SW480 (cell line): ENCODE results near the gene MRFAP1.

ENCODE experiments used
- DNase-seq: peaks from one replicate; pipeline ENCODE4 v3.0.0-alpha.2; 2016; ENCODE audit warnings: low spot score

The MRFAP1 gene

GRCh38 chr4:6640292-6641163 is at the start of gene MRFAP1:
Gene MRFAP1 (plus strand): TSS chr4:6640685. CDS start chr4:6640863, 178 bp downstream.
- peak; percentile 92 for DNase-seq

GRCh38 chr4:6591313-6591712 is 49.2 kb upstream of the MRFAP1 start:
- DNase-seq: no peak

DNA sequence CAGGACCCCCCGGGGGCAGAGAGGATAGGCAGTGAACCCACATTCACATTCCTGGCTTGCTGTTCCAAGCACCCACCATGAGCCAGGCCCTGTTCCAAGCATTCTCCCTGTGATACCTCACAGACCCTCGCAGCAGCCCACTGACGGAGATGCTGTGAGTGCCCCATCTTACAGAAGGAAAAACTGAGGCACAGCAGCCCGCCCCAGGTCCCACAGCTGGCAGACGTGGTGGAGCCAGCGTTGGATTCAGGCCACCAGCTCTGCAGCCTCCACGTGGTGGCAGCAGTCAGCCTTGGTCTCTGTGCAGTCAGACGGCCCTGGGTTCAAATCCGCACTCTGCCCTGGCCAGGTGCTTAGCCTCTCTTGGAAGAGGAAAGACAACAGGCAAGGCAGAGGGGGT is 48.7 kb upstream of the MRFAP1 start:
- DNase-seq: no peak

DNA sequence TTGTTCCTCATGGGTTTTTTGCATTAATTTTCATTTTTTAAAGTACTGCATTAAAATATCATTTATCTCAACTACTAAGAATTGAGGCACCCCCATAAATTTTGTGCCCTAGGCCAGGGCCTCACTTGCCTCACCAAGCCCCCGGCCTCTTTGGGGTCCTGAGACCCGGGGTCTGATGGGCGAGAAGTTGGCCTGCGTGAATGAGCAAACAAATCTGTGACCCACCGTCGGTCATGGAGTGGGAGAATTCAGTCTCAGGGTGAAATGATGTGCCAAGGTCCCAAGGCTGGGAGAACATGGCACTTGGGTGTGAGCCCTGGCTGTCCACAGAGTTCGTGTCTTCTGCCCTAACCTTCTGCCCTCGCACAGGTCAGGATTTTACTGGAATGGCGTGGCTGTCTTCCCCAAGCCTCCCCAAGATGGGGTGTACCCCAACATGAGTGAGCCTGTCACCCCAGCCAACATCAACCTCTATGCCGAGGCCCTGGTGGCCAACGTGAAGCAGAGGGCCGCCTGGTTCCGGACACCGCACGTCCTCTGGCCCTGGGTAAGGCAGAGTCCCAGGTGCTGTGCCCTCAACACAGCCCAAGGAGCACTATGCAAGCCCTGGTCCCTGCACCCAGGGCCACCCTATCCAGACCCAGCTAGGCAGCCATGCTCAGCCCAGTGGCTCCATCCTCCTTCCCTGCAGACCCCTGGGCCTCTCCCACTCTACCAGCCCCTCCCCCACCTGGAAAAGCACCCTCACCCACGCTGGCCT is 47.5 kb upstream of the MRFAP1 start:
- no peak for DNase-seq

DNA sequence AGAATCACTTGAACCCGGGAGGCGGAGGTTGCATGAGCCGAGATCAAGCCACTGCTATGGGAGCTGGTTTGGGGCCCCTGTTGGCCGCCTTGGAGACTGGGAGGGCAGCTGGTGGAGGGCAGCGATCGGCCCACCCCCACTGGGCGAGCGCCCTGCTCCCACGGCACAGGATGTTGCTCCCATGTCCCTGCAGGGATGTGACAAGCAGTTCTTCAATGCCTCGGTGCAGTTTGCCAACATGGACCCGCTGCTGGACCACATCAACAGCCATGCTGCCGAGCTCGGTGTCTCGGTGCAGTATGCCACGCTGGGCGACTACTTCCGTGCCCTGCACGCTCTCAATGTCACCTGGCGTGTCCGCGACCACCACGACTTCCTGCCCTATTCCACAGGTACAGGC is 46.1 kb upstream of the MRFAP1 start:
- no peak for DNase-seq

GRCh38 chr4:6594826-6595355 is 45.6 kb upstream of the MRFAP1 start:
- DNase-seq: no peak

GRCh38 chr4:6595897-6596537 is 44.5 kb upstream of the MRFAP1 start:
- peak; percentile 60 for DNase-seq

- DNase-seq: no peak
Observed at GRCh38 chr4:6596948-6597347, 43.5 kb upstream of the MRFAP1 start.

DNA sequence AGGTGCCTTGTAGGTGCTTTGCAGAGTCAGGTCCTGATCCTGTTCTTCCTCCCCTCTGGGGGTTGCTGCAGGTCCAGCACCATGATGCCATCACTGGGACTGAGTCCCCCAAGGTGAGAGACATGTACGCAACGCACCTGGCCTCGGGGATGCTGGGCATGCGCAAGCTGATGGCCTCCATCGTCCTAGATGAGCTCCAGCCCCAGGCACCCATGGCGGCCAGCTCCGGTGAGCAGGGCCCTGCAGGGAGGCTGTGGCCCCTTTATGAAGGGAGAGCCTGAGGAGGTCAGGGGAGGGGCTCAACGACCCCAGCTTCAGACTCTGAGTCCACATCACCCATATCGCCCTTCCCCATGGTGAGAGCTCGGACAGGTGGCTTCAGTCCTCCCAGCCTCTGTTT is 42.4 kb upstream of the MRFAP1 start:
- no peak for DNase-seq

DNA sequence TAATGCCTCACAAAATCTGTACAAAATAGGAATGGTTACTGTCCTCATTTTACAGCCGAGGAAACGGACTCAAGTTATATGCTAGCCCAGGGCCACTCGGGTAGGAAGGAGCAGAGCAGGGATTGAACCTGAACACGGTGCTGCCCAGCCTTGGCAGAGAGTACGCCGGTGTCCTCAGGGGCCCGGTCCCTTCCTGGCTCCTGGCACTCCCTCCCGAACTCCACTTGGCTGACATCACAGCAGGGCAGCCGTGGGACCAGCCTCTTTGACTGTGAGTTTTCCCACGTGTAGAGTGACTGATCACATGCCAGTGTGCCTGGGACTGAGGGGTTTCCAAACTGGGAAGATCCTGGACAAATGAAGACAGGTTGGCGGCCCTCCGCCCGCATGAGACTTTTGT is 41.8 kb upstream of the MRFAP1 start:
- DNase-seq: no peak

DNA sequence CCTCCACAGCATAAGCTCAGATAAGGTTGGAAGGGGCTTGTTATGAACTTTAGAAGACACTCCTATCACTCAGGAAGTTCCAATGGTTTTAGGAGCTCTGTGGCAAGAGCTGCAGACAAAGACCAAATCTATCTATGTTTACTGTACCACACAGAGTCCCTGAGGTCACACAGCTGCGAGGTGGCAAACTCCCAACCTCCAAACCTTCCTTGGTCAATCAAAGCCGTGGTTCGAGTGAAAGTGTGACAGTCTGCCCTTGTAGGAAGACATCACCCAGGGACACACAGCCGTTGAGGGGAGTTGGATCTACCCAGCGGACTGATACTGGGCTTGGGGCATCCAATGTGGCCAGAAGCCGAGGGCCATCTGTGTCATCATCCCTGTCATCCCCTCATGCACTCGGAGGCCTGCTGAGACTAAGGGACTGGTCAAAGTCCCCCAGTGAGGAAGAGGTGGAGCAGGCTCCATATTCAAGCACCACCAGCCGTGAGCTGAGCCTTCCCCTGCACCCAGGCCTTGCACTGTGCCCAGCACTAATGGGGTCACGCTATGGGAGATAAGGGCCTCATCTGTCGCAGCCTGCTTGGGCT is 38.7 kb upstream of the MRFAP1 start:
- no peak for DNase-seq

GRCh38 chr4:6602289-6602688 is 38.2 kb upstream of the MRFAP1 start:
- no peak for DNase-seq

DNA sequence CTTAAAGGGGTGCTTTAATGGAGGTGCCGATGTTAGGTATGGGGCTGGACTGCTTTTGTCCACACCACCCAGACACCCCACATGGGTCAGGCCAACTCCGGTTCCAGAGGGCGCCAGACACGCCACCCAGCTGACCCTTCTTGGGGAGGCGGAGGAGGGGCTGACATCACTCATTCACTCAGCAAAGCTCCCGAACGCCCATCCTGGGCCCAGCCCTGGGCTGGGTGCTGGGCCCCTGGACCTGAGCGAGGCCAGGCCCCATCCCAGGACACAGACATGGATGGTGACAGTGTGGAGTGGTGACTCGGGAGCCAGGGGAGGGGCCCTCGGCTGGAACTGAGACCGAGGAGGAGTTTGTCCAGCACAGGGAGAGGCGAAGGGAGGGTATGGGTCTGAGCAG is 37.4 kb upstream of the MRFAP1 start:
- no peak for DNase-seq

DNA sequence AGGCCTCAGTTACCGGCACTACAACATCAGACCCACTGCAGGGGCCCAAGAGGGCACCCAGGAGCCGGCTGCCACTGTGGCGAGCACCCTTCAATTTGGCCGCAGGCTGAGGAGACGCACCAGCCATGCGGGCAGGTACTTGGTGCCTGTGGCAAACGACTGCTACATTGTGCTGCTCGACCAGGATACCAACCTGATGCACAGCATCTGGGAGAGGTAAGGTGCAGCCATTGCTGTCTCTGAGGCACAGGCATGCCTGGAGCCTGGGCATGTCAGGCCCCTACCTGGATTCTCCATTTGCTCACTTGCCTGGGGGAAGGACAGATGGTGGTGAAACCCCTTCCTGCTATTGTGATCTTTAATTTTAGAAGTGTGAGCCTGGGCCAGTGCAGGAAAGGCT is 35.4 kb upstream of the MRFAP1 start:
- no peak for DNase-seq

DNA sequence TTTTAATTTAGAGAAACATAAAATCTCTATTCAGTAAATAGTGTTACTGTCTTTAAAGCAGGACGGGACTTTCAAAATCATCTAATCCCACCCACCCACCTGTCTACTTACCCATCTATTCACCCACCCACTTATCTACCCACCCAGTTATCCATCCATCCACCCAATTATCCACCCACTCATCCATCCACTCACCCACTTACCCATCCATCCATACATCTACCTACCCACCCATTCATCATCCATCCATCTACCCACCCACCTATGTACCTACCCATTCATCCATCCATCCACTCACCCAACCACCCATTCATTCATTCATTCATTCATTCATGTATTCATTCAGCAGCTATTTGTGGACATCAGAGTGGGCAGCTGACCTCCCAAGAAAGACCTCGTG is 34.9 kb upstream of the MRFAP1 start:
- no peak for DNase-seq

DNA sequence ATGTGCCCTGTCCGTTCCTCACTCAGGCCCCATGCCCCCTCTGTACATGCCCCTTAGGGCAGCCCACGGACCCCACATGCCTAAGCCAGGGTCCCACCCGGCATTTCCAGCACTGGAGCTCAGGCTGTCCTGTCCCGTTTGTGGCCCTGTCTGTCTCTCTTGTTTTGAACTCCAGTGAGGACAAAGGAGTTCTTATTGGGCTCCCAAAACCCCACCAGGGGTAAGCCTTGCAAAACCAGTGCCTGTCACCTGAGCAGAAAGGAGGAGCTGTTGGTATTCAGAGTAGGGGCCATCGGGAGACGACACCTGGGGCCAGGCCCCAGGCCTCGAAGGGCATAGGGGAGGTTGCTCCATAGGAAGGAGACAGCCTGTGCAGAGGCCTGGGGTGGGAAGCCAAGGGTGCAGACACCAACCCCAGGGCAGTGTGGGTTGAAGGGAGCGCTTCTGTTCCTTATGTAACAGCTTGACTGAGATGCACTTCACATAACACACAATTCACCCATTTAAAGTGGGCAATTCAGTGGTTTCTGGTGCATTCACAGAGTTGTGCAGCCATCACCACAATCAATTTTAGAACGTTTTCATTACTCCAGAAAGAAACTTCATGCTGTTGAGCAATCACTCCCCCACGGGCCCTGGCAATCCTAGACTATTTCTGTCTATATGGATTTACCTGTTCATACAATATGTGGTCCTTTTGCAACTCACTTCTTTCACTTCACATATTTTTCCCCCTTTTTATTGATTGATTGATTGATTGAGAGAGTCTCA is 33.8 kb upstream of the MRFAP1 start:
- DNase-seq: no peak

DNA sequence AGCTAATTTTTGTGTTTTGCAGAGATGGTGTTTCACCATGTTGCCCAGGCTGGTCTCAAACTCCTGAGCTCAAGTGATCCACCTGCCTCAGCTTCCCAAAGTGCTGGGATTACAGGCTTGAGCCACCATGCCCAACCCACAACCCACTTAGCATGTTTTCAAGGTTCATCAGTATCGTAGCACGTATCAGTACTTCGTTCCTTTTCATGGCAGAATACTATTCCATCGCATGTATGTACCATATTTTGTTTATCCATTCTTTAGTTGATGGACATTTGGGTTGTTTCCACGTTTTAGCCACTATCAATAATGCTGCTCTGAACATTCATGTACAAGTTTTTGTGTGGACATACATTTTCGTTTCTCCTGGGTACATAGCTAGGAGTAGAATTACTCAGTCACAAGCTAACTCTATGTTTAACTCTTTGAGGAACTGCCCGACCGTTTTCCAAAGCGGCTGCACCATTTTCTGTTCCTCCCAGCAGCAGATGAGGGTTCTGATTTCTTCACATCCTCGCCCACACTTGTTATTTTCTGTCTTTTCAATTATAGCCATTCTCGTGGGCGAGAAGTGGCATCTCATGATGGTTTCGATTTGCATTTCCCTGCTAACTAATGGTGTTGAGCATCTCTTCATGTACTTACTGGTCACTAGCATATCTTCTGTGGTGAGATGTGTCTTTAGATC is 33.0 kb upstream of the MRFAP1 start:
- DNase-seq: no peak

DNA sequence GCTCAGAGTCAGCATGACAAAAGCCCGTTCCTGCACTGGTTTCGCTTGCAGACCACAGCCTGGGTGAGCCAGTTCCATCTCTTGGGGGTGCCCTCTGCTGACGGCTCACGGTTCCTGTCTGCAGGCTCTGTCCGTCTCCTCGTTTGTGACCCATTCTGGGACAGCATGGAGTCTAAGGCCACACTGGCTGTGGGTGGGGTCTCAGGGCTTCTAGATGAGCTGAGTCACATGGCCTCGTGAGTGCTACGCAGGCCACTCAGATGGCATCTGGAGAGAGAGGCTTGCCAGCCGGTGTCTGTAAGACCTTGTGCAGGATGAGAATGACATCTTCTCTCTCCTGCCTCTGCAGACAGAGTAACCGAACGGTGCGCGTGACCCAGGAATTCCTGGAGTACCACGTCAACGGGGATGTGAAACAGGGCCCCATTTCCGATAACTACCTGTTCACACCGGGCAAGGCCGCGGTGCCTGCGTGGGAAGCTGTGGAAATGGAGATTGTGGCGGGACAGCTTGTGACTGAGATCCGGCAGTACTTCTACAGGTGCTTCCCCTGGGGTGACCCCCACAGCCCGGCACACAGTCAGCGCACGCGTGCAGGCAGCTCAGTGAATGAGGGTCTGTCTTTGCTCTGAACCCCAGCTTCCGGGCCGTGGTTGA is 31.6 kb upstream of the MRFAP1 start:
- no peak for DNase-seq

DNA sequence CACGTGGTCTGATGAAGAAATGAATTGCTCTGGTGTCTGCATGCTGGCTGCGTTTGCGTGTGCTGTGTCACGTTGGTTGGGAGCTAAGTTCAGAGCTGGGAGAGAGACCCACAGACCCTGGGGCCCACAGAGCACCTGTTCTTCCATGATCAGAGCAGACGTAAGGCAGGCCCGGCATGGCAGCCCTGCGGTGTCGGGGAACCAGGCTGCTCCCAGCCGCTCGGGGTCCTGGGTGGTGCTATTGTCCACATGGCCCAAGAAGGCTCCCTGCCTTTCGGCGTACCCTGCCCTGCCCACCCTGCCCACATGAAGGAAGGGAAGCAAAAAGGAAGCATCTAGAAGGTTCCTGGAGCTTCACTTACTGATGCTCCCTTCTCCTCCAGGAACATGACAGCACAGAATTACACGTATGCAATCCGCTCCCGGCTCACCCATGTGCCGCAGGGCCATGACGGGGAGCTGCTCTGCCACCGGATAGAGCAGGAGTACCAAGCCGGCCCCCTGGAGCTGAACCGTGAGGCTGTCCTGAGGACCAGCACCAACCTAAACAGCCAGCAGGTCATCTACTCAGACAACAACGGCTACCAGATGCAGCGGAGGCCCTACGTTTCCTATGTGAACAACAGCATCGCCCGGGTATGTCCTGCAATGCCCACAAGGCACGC is 30.9 kb upstream of the MRFAP1 start:
- no peak for DNase-seq
